Activated naive CD4-positive, alpha-beta T cell treated with anti-CD3 and anti-CD28 coated beads, Interleukin-2, amount 50 U/mL, for 24 hours (primary cell): Measurements from ENCODE around the gene ENTPD8.
A peak's percentile ranks its signal among the peaks of the same experiment; 100 is the strongest.

Source experiments
- H3K27ac Mint-ChIP-seq: one replicate; pipeline ENCODE4 v1.8.0; 2021; ENCODE audit warnings: mild to moderate bottlenecking, mixed read lengths
- H3K27me3 Mint-ChIP-seq: one replicate; pipeline ENCODE4 v1.8.0; 2021; ENCODE audit warnings: mixed read lengths
- H3K36me3 Mint-ChIP-seq: one replicate; pipeline ENCODE4 v1.8.0; 2021; ENCODE audit warnings: mixed read lengths
- H3K4me1 Mint-ChIP-seq: one replicate; pipeline ENCODE4 v1.8.0; 2021; ENCODE audit warnings: mixed read lengths
- H3K4me3 Mint-ChIP-seq: one replicate; pipeline ENCODE4 v1.8.0; 2021; ENCODE audit warnings: mild to moderate bottlenecking, mixed read lengths
- H3K9me3 Mint-ChIP-seq: one replicate; pipeline ENCODE4 v1.8.0; 2021; ENCODE audit warnings: mixed read lengths

Gene ENTPD8

DNA sequence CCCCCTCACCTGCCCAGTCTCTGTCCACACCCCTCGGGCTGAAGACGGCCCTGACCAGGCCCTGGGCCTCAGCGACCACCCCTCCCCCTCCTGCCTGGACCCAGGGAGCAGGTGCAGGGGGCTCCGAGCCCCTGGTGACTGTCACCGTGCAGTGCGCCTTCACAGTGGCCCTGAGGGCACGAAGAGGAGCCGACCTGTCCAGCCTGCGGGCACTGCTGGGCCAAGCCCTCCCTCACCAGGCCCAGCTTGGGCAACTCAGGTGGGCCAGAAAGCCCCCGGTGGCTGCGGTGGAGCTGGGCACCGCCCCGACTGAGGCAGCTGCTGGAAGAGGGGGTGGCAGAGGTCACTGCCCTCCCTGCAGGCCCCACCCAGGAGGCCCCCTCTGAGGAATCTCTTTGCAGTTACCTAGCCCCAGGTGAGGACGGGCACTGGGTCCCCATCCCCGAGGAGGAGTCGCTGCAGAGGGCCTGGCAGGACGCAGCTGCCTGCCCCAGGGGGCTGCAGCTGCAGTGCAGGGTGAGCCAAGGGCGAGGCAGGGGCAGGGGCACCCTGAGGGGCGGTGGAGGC is 7.7 kb downstream of the ENTPD8 start:
- H3K9me3 Mint-ChIP-seq: no peaks in the 10 kb centered on the region

GRCh38 chr9:137432687-137433348 is 8.3 kb downstream of the ENTPD8 start:
- no peaks in the 10 kb centered on the region for H3K9me3 Mint-ChIP-seq
- H3K27me3 Mint-ChIP-seq: no peaks in the 10 kb centered on the region
- no peak overlapping the region for H3K4me3 Mint-ChIP-seq
- no peaks in the 10 kb centered on the region for H3K4me1 Mint-ChIP-seq
- H3K36me3 Mint-ChIP-seq: no peaks in the 10 kb centered on the region
- H3K27ac Mint-ChIP-seq: no peak overlapping the region

More for the DNA sequence above, 7.7 kb downstream of the ENTPD8 start:
- no peaks in the 10 kb centered on the region for H3K36me3 Mint-ChIP-seq
- no peak overlapping the region for H3K27ac Mint-ChIP-seq
- H3K4me1 Mint-ChIP-seq: no peaks in the 10 kb centered on the region
- H3K27me3 Mint-ChIP-seq: no peaks in the 10 kb centered on the region
- no peak overlapping the region for H3K4me3 Mint-ChIP-seq

DNA sequence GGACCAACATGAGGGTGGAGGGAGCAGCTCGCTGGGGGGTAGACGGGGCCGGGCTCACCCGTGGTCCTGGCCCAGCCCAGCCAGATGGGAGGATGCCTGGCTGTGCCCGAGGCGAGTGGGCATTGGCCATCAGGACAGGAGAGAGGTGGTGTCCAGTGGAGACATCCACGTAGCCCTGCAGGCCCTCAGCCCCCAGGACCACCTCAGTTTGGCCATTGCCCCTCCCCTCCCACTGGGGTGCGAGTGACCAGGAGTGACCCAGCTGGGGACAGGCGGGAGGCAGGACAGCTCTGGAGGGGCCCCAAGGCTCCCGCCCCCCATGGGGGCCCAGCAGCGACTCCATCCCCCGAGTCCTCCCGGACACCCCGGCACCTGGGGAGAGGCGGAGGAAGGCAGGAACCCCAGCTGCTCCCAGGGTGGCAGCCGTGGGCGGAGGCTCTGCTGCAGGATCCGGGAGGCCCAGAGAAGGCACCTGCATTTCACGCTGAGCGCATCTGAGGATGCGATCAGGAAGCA is 9.7 kb downstream of the ENTPD8 start:
- no peaks in the 10 kb centered on the region for H3K27me3 Mint-ChIP-seq
- no peaks in the 10 kb centered on the region for H3K4me1 Mint-ChIP-seq
- no peak overlapping the region for H3K27ac Mint-ChIP-seq
- H3K36me3 Mint-ChIP-seq: no peaks in the 10 kb centered on the region
- no peaks in the 10 kb centered on the region for H3K9me3 Mint-ChIP-seq
- H3K4me3 Mint-ChIP-seq: no peak overlapping the region

- H3K4me3 Mint-ChIP-seq: no peak overlapping the region
- H3K27ac Mint-ChIP-seq: no peak overlapping the region
- H3K27me3 Mint-ChIP-seq: no peaks in the 10 kb centered on the region
- H3K36me3 Mint-ChIP-seq: no peaks in the 10 kb centered on the region
- no peaks in the 10 kb centered on the region for H3K9me3 Mint-ChIP-seq
- no peaks in the 10 kb centered on the region for H3K4me1 Mint-ChIP-seq
These were observed 10.3 kb downstream of the ENTPD8 start for GRCh38 chr9:137430723-137431415.

DNA sequence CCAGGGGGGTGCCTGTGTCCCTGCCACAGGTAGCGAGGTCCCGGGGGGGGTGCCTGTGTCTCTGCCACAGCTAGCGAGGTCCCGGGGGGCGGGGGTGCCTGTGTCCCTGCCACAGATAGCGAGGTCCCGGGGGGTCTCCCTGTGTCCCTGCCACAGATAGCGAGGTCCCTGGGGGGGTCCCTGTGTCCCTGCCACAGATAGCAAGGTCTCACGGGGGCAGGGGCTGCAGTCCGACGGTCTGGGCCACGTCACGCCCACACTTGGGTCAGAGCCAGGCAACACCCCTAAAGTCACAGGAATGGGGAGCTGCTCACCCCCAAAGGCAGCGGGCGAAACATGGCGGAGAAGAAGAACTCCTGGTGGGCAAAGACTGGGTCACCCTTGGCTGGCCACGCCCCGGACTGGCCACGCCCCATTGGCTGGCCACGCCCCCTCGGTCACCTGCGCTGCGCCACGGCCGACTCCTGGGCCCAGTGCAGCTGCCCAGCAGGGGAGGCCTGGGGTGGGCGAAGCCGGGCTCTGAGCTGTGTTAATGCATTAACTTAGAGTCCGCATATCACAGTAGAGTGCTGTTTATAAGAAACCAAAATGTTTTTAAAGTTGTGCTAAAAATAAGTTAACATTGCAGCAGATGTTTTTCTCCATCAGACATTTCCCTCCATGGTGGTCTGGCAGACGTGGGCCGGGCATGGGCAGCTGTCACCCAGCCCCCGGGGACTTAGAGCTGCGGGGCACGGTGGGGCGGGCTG is 11.0 kb downstream of the ENTPD8 start:
- Mint-ChIP-seq H3K4me3 (no peak overlapping the region), H3K27me3 (no peaks in the 10 kb centered on the region), H3K9me3 (no peaks in the 10 kb centered on the region), H3K27ac (no peak overlapping the region), H3K4me1 (no peaks in the 10 kb centered on the region), H3K36me3 (no peaks in the 10 kb centered on the region)

DNA sequence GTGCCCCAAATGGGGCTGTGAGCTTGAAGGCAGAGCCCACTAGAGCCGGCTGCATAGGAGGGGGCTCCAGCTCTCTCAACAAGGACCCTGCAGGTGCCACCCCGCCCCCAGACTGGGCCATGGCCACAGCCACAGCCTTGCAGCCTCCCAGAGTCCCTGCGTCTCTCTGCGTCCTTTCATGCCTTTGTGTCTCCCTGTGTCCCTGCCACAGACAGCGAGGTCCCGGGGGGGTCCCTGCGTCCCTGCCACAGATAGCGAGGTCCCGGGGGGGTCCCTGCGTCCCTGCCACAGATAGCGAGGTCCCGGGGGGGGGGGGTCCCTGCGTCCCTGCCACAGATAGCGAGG is 11.6 kb downstream of the ENTPD8 start:
- H3K36me3 Mint-ChIP-seq: no peaks in the 10 kb centered on the region
- peaks cover 1% of the 10 kb centered on the region for H3K4me1 Mint-ChIP-seq
- no peaks in the 10 kb centered on the region for H3K27me3 Mint-ChIP-seq
- no peak overlapping the region for H3K27ac Mint-ChIP-seq
- H3K9me3 Mint-ChIP-seq: no peaks in the 10 kb centered on the region
- no peak overlapping the region for H3K4me3 Mint-ChIP-seq

DNA sequence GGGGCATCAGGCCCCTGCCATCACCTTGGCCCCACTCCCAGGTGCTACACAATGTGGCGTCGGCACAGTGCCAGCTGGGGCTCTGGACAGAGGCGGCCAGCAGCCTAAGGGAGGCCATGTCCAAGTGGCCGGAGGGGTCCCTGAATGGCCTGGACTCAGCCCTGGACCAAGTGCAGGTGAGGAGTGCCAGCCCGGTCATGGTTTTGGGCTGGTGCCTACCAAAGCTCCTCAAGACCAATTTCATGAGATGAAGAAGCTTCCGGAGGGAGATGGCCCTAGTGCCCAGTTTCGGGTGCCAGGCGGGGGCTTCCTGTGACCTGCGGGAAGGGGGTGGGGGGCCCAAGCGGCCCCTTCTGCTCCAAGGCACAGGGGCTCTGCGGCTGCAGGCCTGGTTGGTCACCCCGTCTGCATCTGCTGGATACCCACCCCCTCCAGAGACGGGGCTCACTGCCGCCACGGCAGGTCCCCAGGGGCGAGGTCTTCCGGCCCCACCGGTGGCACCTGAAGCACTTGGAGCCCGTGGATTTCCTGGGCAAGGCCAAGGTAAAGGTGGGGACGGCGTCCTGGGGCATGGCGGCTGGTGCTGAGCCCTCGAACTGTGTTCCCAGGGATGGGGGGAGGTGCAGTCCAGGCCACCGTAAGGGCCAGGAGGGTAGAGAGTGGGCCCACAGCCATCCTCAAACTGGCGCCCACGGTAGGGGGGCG is 12.2 kb downstream of the ENTPD8 start:
- Mint-ChIP-seq H3K4me3 (no peak overlapping the region), H3K27ac (no peak overlapping the region)

DNA sequence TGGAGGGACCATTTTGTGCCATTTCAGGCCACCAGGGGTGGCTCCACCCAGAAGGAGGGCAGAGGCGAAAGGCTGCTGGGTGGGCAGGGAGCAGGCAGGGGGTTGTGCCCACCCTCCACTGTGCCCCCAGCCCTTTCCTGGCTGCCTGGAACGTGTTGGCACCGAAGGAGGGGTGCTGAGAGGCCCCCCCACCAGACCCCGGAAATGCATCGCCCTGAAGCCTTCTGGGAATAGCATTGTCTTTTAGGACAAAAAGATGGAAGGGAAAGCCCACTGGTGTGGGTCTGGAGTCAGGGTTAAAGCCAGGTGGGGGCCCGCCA is 12.9 kb downstream of the ENTPD8 start:
- Mint-ChIP-seq H3K36me3 (no peaks in the 10 kb centered on the region), H3K27ac (no peak overlapping the region), H3K27me3 (no peaks in the 10 kb centered on the region), H3K9me3 (no peaks in the 10 kb centered on the region), H3K4me3 (no peak overlapping the region), H3K4me1 (peaks cover 5% of the 10 kb centered on the region)

More for the DNA sequence above, 12.2 kb downstream of the ENTPD8 start:
- no peaks in the 10 kb centered on the region for H3K36me3 Mint-ChIP-seq
- no peaks in the 10 kb centered on the region for H3K27me3 Mint-ChIP-seq
- no peaks in the 10 kb centered on the region for H3K9me3 Mint-ChIP-seq
- peaks cover 5% of the 10 kb centered on the region for H3K4me1 Mint-ChIP-seq

GRCh38 chr9:137427454-137428310 is 13.5 kb downstream of the ENTPD8 start:
- no peaks in the 10 kb centered on the region for H3K27me3 Mint-ChIP-seq
- H3K4me3 Mint-ChIP-seq: no peak overlapping the region
- H3K4me1 Mint-ChIP-seq: peaks cover 5% of the 10 kb centered on the region
- no peaks in the 10 kb centered on the region for H3K9me3 Mint-ChIP-seq
- no peak overlapping the region for H3K27ac Mint-ChIP-seq
- no peaks in the 10 kb centered on the region for H3K36me3 Mint-ChIP-seq

DNA sequence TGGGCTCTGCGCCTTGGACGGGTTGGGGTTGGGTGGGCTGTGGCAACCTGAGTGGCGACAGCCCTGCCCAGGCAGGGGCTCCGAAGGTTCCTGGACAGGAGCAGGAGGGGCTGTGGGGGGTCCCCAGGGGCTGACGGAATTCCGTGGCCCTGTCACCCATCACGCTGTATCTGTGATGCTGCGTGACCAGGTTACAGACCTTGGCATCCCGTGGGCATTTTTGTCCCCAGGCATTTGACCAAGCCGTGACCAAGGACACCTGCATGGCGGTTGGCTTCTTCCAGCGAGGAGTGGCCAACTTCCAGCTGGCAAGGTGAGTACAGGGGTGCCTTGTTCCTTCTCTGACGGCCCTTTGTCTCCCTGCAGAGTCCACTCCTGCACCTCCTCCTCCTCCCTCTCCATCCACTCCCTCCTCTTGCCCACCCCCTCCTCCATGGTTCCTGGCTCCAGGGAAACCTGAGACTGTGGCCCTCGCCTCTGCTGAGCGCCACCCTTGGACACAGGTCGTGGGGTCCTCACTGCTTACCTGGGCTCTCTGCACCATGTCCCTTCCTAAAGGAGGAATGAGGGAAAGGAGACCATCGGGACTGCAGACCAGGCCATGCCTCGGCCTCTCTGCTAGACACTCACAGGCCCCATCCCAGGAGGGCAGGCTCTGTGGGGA is 15.0 kb downstream of the ENTPD8 start:
- Mint-ChIP-seq H3K27me3 (no peaks in the 10 kb centered on the region), H3K9me3 (no peaks in the 10 kb centered on the region), H3K4me3 (no peak overlapping the region), H3K4me1 (peaks cover 12% of the 10 kb centered on the region), H3K36me3 (no peaks in the 10 kb centered on the region), H3K27ac (no peak overlapping the region)

GRCh38 chr9:137423514-137424291 is 17.5 kb downstream of the ENTPD8 start:
- H3K36me3 Mint-ChIP-seq: no peaks in the 10 kb centered on the region
- no peaks in the 10 kb centered on the region for H3K27me3 Mint-ChIP-seq
- peaks cover 12% of the 10 kb centered on the region for H3K4me1 Mint-ChIP-seq
- H3K4me3 Mint-ChIP-seq: peak overlapping the region; percentile 81
- no peak overlapping the region for H3K27ac Mint-ChIP-seq
- H3K9me3 Mint-ChIP-seq: no peaks in the 10 kb centered on the region

GRCh38 chr9:137422604-137423513 is 18.3 kb downstream of the ENTPD8 start, which contains the start of the genes EXD3 and NOXA1:
TSS of gene EXD3 (minus strand) at chr9:137423162. CDS start at chr9:137395357, 27,805 bp downstream.
TSS of gene NOXA1 (plus strand) at chr9:137423393. CDS start at chr9:137423530, 137 bp downstream.
- no peaks in the 10 kb centered on the region for H3K27me3 Mint-ChIP-seq
- H3K4me3 Mint-ChIP-seq: peak within 1 kb of the TSS; percentile 84
- no peaks in the 10 kb centered on the region for H3K36me3 Mint-ChIP-seq
- H3K4me1 Mint-ChIP-seq: peaks cover 12% of the 10 kb centered on the region
- no peak within 1 kb of the TSS for H3K27ac Mint-ChIP-seq
- no peaks in the 10 kb centered on the region for H3K9me3 Mint-ChIP-seq
